NCI-H1436 treated with DMSO at 0.1 percent for 48 hours (cell line): ENCODE results near the gene ZNF385C.
A peak's percentile ranks its signal among the peaks of the same experiment; 100 is the strongest.

Source experiments
- DNase-seq: peaks from one replicate; lab custom pipeline; 2025; lab: John Stamatoyannopoulos, UW

ZNF385C gene

GRCh38 chr17:42125565-42125964 is 27.3 kb upstream of the ZNF385C start:
- no peak for DNase-seq

GRCh38 chr17:42124256-42124655 is 26.0 kb upstream of the ZNF385C start:
- DNase-seq, result no peak

- no peak for DNase-seq
These were observed 24.4 kb upstream of the ZNF385C start, which contains the start of gene HSPB9 for GRCh38 chr17:42122371-42123303. Gene HSPB9 (plus strand): TSS chr17:42122804. CDS start chr17:42122851, 47 bp downstream.

- DNase-seq, result no peak
These were observed 22.8 kb upstream of the ZNF385C start, which contains the start of gene KAT2A for GRCh38 chr17:42120770-42121769. Gene KAT2A (minus strand): TSS chr17:42121367. CDS start chr17:42121304, 63 bp downstream.

GRCh38 chr17:42120161-42120769 is 22.0 kb upstream of the ZNF385C start:
- no peak for DNase-seq

- no peak for DNase-seq
These were observed 21.0 kb upstream of the ZNF385C start for GRCh38 chr17:42119301-42119700.

- DNase-seq, result no peak
These were observed 20.3 kb upstream of the ZNF385C start for GRCh38 chr17:42118545-42118944.

- no peak for DNase-seq
These were observed 19.8 kb upstream of the ZNF385C start for GRCh38 chr17:42118126-42118510.

GRCh38 chr17:42117397-42118125 is 19.3 kb upstream of the ZNF385C start:
- DNase-seq, result no peak

- peak; percentile 35 for DNase-seq
These were observed 18.6 kb upstream of the ZNF385C start for GRCh38 chr17:42116705-42117396.

- no peak for DNase-seq
These were observed 15.8 kb upstream of the ZNF385C start for GRCh38 chr17:42114118-42114517.

- DNase-seq, result no peak
These were observed 15.2 kb upstream of the ZNF385C start for GRCh38 chr17:42113293-42114069.

- peak; percentile 86 for DNase-seq
These were observed 14.4 kb upstream of the ZNF385C start, which contains the start of gene DHX58 for GRCh38 chr17:42112552-42113176. Gene DHX58 (minus strand): TSS chr17:42112714. CDS start chr17:42111892, 822 bp downstream.

GRCh38 chr17:42111871-42112551 is 13.7 kb upstream of the ZNF385C start:
- no peak for DNase-seq

GRCh38 chr17:42111265-42111636 is 13.0 kb upstream of the ZNF385C start:
- no peak for DNase-seq

GRCh38 chr17:42110301-42111264 is 12.3 kb upstream of the ZNF385C start:
- no peak for DNase-seq

- no peak for DNase-seq
These were observed 10.8 kb upstream of the ZNF385C start for GRCh38 chr17:42109086-42109485.
